Motor neuron (in vitro differentiated cells): ENCODE measurements around the gene S100A14. TPM values are rescaled to one million over a fixed set of nuclear protein-coding genes. Genes with fewer than 3 reads are reported as not detected.

ENCODE experiments used
- ATAC-seq, 8 experiments: fragments of 200-7000 bp; cut with Tn5 transposase; replicated peaks in 6 of 8; 2 replicates each; pipeline ENCODE4 v1.8.0; 2021; ENCODE audit warnings: mild to moderate bottlenecking in 8 of 8, moderate library complexity in 8 of 8
- H3K27ac ChIP-seq, 2 donors: fragments of 250-450 bp; sonication (Bioruptor Pico); 2 replicates each; pipeline ENCODE4 v1.9.0; 2021; ENCODE audit warnings: antibody characterized with exemption in 2 of 2, mild to moderate bottlenecking in 2 of 2, moderate library complexity in 1 of 2
- H3K4me1 ChIP-seq, 2 donors: fragments of 250-450 bp; sonication (Bioruptor Pico); replicated peaks in 1 of 2; 2 replicates each; pipeline ENCODE4 v1.6.1; 2021; ENCODE audit warnings: antibody characterized with exemption in 2 of 2, mild to moderate bottlenecking in 2 of 2, moderate library complexity in 1 of 2
- H3K4me3 ChIP-seq, 5 donors: fragments of 250-450 bp; sonication (Bioruptor Pico); 2 replicates each; pipeline ENCODE4 v1.9.0; 2021; ENCODE audit warnings: antibody characterized with exemption in 5 of 5, mild to moderate bottlenecking in 5 of 5, moderate library complexity in 4 of 5
- WGBS, 10 experiments: fragments of 450-650 bp; shearing (Covaris generic); methylation state at CpG; one replicate each; pipeline ENCODE4 v1.0.0; 2022; 5-methylcytosine and 5-hydroxymethylcytosine counted together
- in situ Hi-C, 9 experiments: fragments of 400-800 bp; cut with MboI; loops; one replicate each; pipeline ENCODE4 v1.15.0; 2021; ENCODE audit warnings: low sequenced_read_pairs in 9 of 9, low pct_unique_long_range_greater_than_20kb in 2 of 9; ENCODE audit not compliant: unreplicated experiment in 9 of 9
- total RNA-seq, 8 experiments: library from RNA; unstranded; fragments of 300-600 nt; gene quantifications; 2 replicates each; pipeline versions ENCODE4 v1.2.3 to v1.2.4, GENCODE V29; 2022

S100A14 gene
- total RNA-seq, 8 experiments from 2014 or later, result 0.11 to 0.66 (median 0.59) TPM; not detected in 3

DNA sequence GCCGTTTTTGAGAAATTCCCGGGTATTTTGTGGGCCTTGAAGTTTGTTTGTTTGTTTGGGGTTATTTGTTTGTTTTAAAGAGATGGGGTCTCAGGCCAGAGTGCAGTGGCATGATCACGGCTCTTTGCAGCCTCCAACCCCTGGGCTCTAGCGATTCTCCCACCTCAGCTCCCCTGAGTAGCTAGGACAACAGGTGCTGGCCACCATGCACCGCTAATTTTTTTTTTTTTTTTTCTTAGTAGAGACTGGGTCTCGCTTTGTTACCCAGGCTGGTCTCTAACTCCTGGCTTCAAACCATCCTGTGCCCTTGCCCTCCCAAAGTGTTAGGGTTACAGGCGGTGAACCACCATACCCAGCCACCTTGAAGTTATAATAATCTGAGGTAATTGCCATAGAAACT lies 19.7 kb upstream of the S100A14 start:
- 67 to 100% (median 91%) methylated on average over 1 to 7 of the region's 7 CpGs; no CpG with 5 or more reads in 2 of the 10 experiments for WGBS, 10 experiments
- peaks cover 11 to 12% of the 10 kb centered on the region in 2 donors for H3K4me1 ChIP-seq
- no peak for ATAC-seq
- peak overlapping the region in 4 of 5 donors; percentile 84 to 100 (median 100) for H3K4me3 ChIP-seq
- H3K27ac ChIP-seq, result no peak overlapping the region
- in situ Hi-C loops, result loop anchor here in 3 of 9 experiments (25.0 kb wide), 1 partner anchor 124 kb away; no protein-coding TSS in a partner anchor

- ATAC-seq, result peak; percentile 89 to 96 (median 94)
- in situ Hi-C loops, result loop anchor here in 3 of 9 experiments (25.0 kb wide), 1 partner anchor 122 kb away; no protein-coding TSS in a partner anchor
Observed at GRCh38 chr1:153633754-153634665, 17.9 kb upstream of the S100A14 start, which contains the start of gene CHTOP. Gene CHTOP, plus strand, starts transcription at chr1:153634066. Its CDS starts 2,523 bp downstream, at chr1:153636589.

GRCh38 chr1:153633161-153633753 lies 17.1 kb upstream of the S100A14 start:
- Histone ChIP-seq H3K4me1 (peaks cover 12 to 15% of the 10 kb centered on the region in 2 donors), H3K4me3 (peak overlapping the region in 3 of 5 donors; percentile 99 to 100 (median 100)), H3K27ac (no peak overlapping the region)
- WGBS, 10 experiments, result 54 to 100% (median 79%) methylated on average over 3 to 18 of the region's 18 CpGs
- ATAC-seq, result peak in 2 of 8 experiments; percentile 0 to 15
- in situ Hi-C loops, result loop anchor here in 3 of 9 experiments (25.0 kb wide), 1 partner anchor 121 kb away; no protein-coding TSS in a partner anchor

More at GRCh38 chr1:153633754-153634665, 17.9 kb upstream of the S100A14 start, which contains the start of gene CHTOP:
- WGBS, 10 experiments, result 0 to 10% (median 3%) methylated on average over 4 to 22 of the region's 65 CpGs; no CpG with 5 or more reads in 3 of the 10 experiments
- H3K4me1 ChIP-seq, result peaks cover 12 to 15% of the 10 kb centered on the region in 2 donors
- peak within 1 kb of the TSS; percentile 84 to 100 (median 99) for H3K4me3 ChIP-seq
- peak within 1 kb of the TSS; percentile 100 for H3K27ac ChIP-seq

- in situ Hi-C loops, result loop anchor here in 3 of 9 experiments (25.0 kb wide), 1 partner anchor 119 kb away; no protein-coding TSS in a partner anchor
- Histone ChIP-seq H3K27ac (no peak overlapping the region), H3K4me3 (no peak overlapping the region), H3K4me1 (peaks cover 28 to 33% of the 10 kb centered on the region in 2 donors)
- ATAC-seq, result no peak
- 40 to 88% (median 80%) methylated on average over 1 to 7 of the region's 10 CpGs for WGBS, 10 experiments
Observed at GRCh38 chr1:153631047-153632022, 15.2 kb upstream of the S100A14 start.

- peaks cover 24 to 31% of the 10 kb centered on the region in 2 donors for H3K4me1 ChIP-seq
- ATAC-seq, result no peak
- in situ Hi-C loops, result loop anchor here in 3 of 9 experiments (25.0 kb wide), 1 partner anchor 118 kb away; no protein-coding TSS in a partner anchor
- 72 to 100% (median 83%) methylated on average over 1 to 6 of the region's 7 CpGs; no CpG with 5 or more reads in 4 of the 10 experiments for WGBS, 10 experiments
- H3K4me3 ChIP-seq, result no peak overlapping the region
- no peak overlapping the region for H3K27ac ChIP-seq
Observed at GRCh38 chr1:153630384-153630783, 14.3 kb upstream of the S100A14 start.

- Histone ChIP-seq H3K4me3 (no peak overlapping the region), H3K4me1 (peaks cover 20 to 27% of the 10 kb centered on the region in 2 donors), H3K27ac (no peak overlapping the region)
- 83 to 100% methylated on average over 1 of the region's 1 CpG; no CpG with 5 or more reads in 8 of the 10 experiments for WGBS, 10 experiments
- in situ Hi-C loops, result loop anchor here in 3 of 9 experiments (25.0 kb wide), 1 partner anchor 118 kb away; no protein-coding TSS in a partner anchor
- ATAC-seq, result peak in 1 of 8 experiments; percentile 0
Observed at GRCh38 chr1:153629971-153630370, 13.8 kb upstream of the S100A14 start.

DNA sequence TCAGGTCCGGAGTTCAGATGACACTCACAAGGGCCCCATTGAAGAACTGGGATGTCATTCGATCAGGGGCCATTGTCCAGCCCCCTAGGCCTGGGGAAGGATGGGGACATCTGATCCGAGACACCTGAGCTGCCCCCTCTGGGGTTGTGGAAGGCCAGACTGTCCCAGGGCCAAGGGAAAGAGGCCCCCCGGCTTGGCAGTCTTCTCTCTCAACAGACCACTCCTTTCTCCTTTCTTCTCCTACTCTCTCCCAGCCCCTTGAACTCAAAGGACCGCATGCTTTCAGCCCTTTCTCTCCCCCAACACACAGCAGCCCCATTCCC lies 13.2 kb upstream of the S100A14 start:
- H3K27ac ChIP-seq, result no peak overlapping the region
- no peak for ATAC-seq
- H3K4me3 ChIP-seq, result no peak overlapping the region
- WGBS, 10 experiments, result 71 to 100% (median 100%) methylated on average over 1 to 2 of the region's 5 CpGs; no CpG with 5 or more reads in 7 of the 10 experiments
- in situ Hi-C loops, result loop anchor here in 3 of 9 experiments (25.0 kb wide), 1 partner anchor 117 kb away; no protein-coding TSS in a partner anchor
- H3K4me1 ChIP-seq, result peaks cover 19 to 26% of the 10 kb centered on the region in 2 donors

GRCh38 chr1:153628638-153629342 lies 12.7 kb upstream of the S100A14 start:
- in situ Hi-C loops, result loop anchor here in 3 of 9 experiments (25.0 kb wide), 1 partner anchor 116 kb away; no protein-coding TSS in a partner anchor
- Histone ChIP-seq H3K27ac (no peak overlapping the region), H3K4me1 (peaks cover 19 to 26% of the 10 kb centered on the region in 2 donors), H3K4me3 (no peak overlapping the region)
- 100% methylated on average over 2 of the region's 6 CpGs; no CpG with 5 or more reads in 9 of the 10 experiments for WGBS, 10 experiments
- no peak for ATAC-seq

GRCh38 chr1:153627715-153628626 lies 11.8 kb upstream of the S100A14 start, which contains the start of gene S100A1:
Gene S100A1, plus strand, starts transcription at chr1:153628434. Its CDS starts 2,088 bp downstream, at chr1:153630522.
- WGBS, 10 experiments, result 8 to 100% (median 54%) methylated on average over 1 to 4 of the region's 10 CpGs; no CpG with 5 or more reads in 5 of the 10 experiments
- ATAC-seq, result peak in 1 of 8 experiments; percentile 11
- peak within 1 kb of the TSS; percentile 27 to 74 for H3K27ac ChIP-seq
- peak within 1 kb of the TSS; percentile 11 to 31 (median 29) for H3K4me3 ChIP-seq
- peaks cover 19 to 26% of the 10 kb centered on the region in 2 donors for H3K4me1 ChIP-seq
- in situ Hi-C loops, result loop anchor here in 3 of 9 experiments (25.0 kb wide), 1 partner anchor 116 kb away; no protein-coding TSS in a partner anchor
